HK-2 (cell line): ENCODE data around the gene FRMD4A.
"Not testable (repeated sequence)": the region's sequence is repeated elsewhere in the genome, so short reads cannot be mapped to it uniquely, and the experiment has no call there.

ENCODE experiments used
- DNase-seq: peaks from one replicate; pipeline ENCODE4 v3.0.0-alpha.2; 2018; ENCODE audit not compliant: unreplicated experiment

FRMD4A gene

GRCh38 chr10:13722747-13723653 is 607.7 kb downstream of the FRMD4A start:
- DNase-seq: no peak

GRCh38 chr10:13721486-13721885 is 609.2 kb downstream of the FRMD4A start:
- no peak for DNase-seq

GRCh38 chr10:13720699-13721098 is 610.0 kb downstream of the FRMD4A start:
- no peak for DNase-seq

GRCh38 chr10:13719425-13719824 is 611.3 kb downstream of the FRMD4A start:
- no peak for DNase-seq

GRCh38 chr10:13718820-13719219 is 611.9 kb downstream of the FRMD4A start:
- DNase-seq: no peak

GRCh38 chr10:13717936-13718772 is 612.6 kb downstream of the FRMD4A start:
- DNase-seq: peak; percentile 68

- DNase-seq: no peak
Observed at GRCh38 chr10:13717571-13717935, 613.2 kb downstream of the FRMD4A start.

- no peak for DNase-seq
Observed at GRCh38 chr10:13716081-13717071, 614.3 kb downstream of the FRMD4A start.

GRCh38 chr10:13715596-13715995 is 615.1 kb downstream of the FRMD4A start:
- not testable (repeated sequence) for DNase-seq

GRCh38 chr10:13715100-13715499 is 615.6 kb downstream of the FRMD4A start:
- DNase-seq: no peak

GRCh38 chr10:13712837-13713581 is 617.7 kb downstream of the FRMD4A start:
- DNase-seq: peak; percentile 58

- DNase-seq: no peak
Observed at GRCh38 chr10:13712476-13712836, 618.3 kb downstream of the FRMD4A start.

- DNase-seq: no peak
Observed at GRCh38 chr10:13711291-13711690, 619.4 kb downstream of the FRMD4A start.

- DNase-seq: no peak
Observed at GRCh38 chr10:13709931-13710650, 620.6 kb downstream of the FRMD4A start.

- DNase-seq: no peak
Observed at GRCh38 chr10:13708256-13708990, 622.3 kb downstream of the FRMD4A start.

- no peak for DNase-seq
Observed at GRCh38 chr10:13707156-13707881, 623.4 kb downstream of the FRMD4A start.

- no peak for DNase-seq
Observed at GRCh38 chr10:13706604-13707003, 624.1 kb downstream of the FRMD4A start.

- no peak for DNase-seq
Observed at GRCh38 chr10:13706175-13706574, 624.5 kb downstream of the FRMD4A start.
